ENCODE results near the gene PRPF8.

PRPF8 gene

GRCh38 chr17:1607971-1608320 is 76.7 kb downstream of the PRPF8 start:
- H3K27ac ChIP-seq: no peak overlapping the region
- TF ChIP-seq CTCF (conservative IDR thresholded peaks at IDR 0.05): no peak

- no peak overlapping the region for H3K27ac ChIP-seq
- no peak for TF ChIP-seq CTCF (conservative IDR thresholded peaks at IDR 0.05)
Measured at GRCh38 chr17:1606352-1606985, 78.2 kb downstream of the PRPF8 start.

DNA sequence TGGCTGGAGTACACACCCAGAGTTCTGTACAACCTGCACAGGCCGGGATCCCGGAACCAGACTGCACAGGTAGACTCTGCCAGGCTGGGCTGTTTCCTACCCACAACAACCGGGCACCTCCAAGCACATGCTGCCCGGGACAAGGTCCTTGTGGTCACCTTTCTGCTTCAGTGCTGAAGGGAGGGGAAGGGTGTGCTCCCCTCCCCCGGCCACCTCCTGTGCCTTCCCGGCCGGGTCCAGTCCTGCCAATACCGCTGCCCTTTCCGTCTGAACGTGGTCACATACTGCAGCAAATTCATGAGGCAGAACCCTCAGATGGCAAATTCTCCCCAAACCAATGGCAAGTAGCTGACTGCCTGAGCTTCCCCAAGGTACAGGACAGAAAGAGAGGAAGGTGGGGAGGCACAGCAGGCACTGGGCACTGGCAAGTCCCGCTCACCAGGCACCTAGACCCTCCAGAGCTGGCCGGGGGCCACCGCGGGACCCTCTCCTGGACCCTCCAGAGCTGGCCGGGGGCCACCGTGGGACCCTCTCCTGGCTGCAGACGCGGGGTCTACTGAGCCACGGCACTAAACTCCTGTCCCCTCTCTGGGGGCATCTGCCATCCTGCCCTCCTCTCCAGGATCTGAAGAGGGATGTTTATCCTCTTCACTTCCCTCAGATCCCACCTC is 78.9 kb downstream of the PRPF8 start:
- no peak overlapping the region for H3K27ac ChIP-seq
- no peak for TF ChIP-seq CTCF (conservative IDR thresholded peaks at IDR 0.05)

GRCh38 chr17:1604831-1605528 is 79.7 kb downstream of the PRPF8 start:
- no peak for TF ChIP-seq CTCF (conservative IDR thresholded peaks at IDR 0.05)

GRCh38 chr17:1601571-1601970 is 83.1 kb downstream of the PRPF8 start:
- no peak overlapping the region for H3K27ac ChIP-seq
- TF ChIP-seq CTCF (conservative IDR thresholded peaks at IDR 0.05): no peak

More at GRCh38 chr17:1604831-1605528, 79.7 kb downstream of the PRPF8 start:
- no peak overlapping the region for H3K27ac ChIP-seq
